GM12891 (cell line): ENCODE data around the gene ARPC2.

Experiments used
- PAX5 ChIP-seq: IDR thresholded peaks from 2 replicates; pipeline ENCODE4 v1.6.1; 2011; ENCODE audit warnings: low read length, moderate library complexity, mild to moderate bottlenecking; ENCODE audit not compliant: insufficient read depth, severe bottlenecking
- POLR2AphosphoS5 ChIP-seq: IDR thresholded peaks from 2 replicates; pipeline ENCODE4 v1.6.1; 2011; ENCODE audit warnings: low read depth, low read length, control low read depth
- TAF1 ChIP-seq: IDR thresholded peaks from 2 replicates; pipeline ENCODE4 v1.6.1; 2011; ENCODE audit warnings: low read depth, low read length, control low read depth

DNA sequence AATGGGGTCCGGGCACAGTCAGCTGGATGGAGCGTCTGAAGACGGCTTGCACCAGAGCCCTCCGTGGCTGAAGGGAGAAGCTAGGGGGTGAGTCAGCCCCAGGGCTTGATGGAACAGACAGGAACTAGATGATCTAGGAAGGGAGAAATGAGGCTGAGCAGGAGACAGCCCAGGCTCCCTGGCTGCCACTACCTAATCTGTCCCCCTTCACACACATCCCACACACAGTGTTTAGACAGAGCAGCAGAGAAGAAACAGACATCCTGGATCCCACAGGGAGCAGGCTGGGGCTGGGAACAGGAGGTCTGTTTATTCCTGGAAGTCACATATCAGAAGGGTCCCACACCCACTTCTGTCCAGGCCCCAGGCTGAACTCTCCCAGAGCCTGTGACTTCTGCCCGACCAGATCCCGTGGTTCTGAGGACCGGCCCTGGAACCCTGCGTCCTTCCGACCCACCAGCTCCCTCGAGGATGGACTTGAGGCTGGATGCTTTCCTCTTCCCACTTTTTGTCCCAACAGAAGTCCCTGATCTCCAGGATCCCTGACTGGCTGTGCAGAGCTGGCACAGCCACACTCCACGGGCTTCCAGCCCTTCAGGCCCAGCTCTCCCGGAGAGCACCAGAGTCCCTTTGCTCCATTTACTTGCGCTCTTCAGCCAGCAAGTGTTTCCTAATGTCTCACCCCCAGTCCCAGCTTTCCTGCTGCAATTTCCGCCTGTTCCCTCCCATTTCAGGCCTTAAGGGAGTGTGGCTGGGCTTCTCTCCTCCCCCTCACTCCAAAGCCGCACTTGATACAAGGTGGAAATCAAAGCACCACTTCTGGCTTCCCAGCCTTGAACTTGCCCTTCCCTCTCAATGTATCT, 42.3 kb downstream of the ARPC2 start:
- TF ChIP-seq POLR2AphosphoS5 (no peak), PAX5 (no peak), TAF1 (no peak)
